GF-D8 (cell line): ENCODE data around the gene ZNF329.
"Not testable (repeated sequence)": the region's sequence is repeated elsewhere in the genome, so short reads cannot be mapped to it uniquely, and the experiment has no call there.

Experiments
- DNase-seq: peaks from one replicate; lab custom pipeline; 2025; lab: John Stamatoyannopoulos, UW

Gene ZNF329

GRCh38 chr19:58150328-58150921 lies at the start of gene ZNF329:
TSS of gene ZNF329 (minus strand) at chr19:58150789. CDS start at chr19:58129503, 21,286 bp downstream.
- DNase-seq, result peak; percentile 33

DNA sequence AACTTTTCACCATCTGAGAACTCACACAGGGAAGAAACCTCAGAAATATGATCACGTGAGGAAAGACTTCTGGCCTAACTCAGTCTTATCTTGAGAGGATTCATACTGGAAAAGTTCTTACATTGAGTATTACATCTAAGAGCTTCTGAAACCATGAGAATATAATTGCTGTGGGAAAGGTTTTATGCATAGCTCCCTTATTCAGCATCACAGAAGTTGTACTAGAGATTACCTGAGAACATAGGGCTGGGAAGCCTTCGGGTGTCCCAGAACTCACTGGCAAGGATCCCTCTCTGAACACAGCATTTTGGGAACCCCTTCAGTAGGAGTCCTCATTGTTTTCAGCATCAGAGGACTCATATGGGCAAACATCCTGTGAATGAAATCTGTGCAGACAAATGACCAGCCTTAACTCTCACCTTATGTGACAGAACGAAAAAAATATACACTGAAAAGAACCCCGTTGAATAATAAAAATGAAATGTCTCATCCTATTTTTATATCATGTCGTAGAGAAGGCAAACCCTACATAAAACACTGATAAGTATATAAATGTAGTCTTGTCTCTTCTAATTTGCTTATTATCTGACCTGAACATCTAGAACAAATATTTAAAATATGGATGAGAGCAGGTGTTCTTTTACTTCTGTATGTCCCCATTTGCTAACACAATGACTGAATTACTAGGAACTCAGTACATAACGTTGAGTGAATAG lies 46.5 kb upstream of the ZNF329 start:
- no peak for DNase-seq

DNA sequence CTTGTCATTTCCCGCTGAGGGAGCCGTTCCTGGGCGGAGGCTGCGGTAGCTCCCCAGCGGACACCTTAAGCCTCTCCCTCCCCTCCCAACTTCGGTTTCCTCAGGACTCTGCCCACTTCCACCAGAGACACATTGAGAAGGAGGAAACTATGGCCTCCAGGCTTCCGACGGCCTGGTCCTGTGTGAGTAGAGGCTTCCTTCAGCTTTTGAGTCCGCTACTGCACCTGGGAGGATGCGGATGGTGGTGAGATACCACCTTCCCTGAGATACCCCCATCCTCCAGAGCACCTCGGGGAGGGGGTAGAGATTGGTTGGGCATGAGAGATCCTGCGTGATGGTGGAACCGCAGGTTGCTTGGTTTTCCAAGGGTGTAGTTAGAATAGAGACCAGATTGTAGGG lies 33.2 kb upstream of the ZNF329 start:
- DNase-seq, result peak; percentile 33

DNA sequence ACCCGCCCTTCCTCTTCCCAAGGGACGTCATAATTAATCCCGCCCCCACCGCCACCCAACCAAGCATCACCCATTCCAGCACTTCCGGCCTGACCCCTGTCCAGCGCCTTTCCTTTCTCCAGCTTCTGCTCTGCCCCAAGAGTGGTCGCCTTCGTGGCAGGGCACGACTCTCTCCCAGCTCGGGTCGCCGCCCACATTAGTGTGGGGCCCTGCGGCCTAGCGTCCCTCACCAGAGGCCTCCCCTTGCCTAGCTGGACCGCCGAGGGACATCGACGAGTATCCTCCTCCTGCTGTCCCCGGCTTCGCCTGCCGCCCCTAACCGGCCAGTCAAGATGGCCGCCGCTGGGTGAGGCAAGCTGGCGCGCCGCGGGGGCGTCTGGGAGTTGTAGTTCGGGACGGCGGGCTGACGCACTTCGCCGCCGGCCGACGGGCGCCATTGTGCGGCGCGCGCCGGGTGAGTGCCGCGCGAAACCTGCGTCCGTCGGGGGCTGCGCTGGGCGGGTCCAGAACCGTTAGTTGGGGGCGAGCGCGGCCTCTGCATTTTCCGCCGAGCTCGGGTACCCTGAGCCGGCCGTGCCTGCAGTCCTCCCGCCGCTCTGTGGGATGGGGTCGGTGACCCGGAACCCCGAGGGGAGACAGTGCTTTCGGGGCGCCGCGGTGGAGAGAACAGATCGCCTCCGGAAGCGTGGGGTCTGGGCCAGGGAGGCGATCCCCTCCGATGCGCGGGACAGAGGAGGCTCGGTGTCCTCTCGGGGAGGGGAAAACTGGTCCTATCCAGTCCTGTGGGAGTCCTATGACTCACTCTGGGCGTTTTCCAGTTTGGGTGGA lies 32.6 kb upstream of the ZNF329 start, which contains the start of gene ZNF274:
Gene ZNF274, plus strand, starts transcription at position 73 of the 828 bp plus-strand sequence. CDS start 905 bp downstream, outside the sequence.
- peak; percentile 78 for DNase-seq

DNA sequence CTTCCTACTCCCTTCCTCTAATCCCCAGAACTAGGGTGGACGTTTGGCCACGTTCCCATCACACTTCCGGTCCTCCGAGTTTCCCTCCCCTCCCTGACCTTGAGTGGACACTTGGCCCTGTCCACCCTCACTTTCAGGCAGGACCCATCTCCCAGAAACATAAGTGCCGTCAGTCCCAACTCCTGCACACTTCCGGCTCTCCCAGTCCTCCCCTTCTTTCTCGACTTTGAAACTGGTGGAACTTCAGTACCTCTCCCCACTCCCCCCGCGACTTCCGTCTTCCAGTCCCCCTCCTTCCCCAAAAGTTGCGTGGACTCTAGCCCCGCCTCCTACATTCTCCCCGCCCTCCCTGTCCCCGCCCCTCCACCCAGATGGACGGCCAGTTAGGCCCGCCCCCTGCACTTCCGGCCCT lies 32.0 kb upstream of the ZNF329 start:
- peak; percentile 90 for DNase-seq

GRCh38 chr19:58181902-58182576 lies 31.4 kb upstream of the ZNF329 start:
- peak; percentile 65 for DNase-seq

DNA sequence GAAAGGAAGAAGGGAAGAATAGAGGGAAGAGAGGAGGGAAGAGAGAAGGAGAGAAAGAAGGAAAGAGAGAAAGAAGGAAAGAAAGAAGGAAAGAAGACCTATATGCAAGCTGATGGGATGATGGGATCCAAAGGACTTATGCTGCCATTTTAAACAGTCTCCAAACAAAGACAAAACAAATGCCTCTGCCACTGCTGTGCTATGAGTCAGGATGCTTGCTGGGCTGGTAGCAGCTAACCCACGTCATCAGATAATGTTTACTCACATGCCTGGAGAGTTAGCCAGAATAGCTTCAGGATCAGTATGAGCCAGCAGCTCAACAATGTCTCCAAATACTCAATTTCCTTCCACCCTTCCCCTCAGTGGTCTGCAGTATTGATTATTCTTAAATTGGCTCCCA lies 20.3 kb upstream of the ZNF329 start:
- DNase-seq, result no peak

GRCh38 chr19:58166708-58167280 lies 16.2 kb upstream of the ZNF329 start:
- DNase-seq, result no peak

- DNase-seq, result no peak
Measured at GRCh38 chr19:58166268-58166667, 15.7 kb upstream of the ZNF329 start.

DNA sequence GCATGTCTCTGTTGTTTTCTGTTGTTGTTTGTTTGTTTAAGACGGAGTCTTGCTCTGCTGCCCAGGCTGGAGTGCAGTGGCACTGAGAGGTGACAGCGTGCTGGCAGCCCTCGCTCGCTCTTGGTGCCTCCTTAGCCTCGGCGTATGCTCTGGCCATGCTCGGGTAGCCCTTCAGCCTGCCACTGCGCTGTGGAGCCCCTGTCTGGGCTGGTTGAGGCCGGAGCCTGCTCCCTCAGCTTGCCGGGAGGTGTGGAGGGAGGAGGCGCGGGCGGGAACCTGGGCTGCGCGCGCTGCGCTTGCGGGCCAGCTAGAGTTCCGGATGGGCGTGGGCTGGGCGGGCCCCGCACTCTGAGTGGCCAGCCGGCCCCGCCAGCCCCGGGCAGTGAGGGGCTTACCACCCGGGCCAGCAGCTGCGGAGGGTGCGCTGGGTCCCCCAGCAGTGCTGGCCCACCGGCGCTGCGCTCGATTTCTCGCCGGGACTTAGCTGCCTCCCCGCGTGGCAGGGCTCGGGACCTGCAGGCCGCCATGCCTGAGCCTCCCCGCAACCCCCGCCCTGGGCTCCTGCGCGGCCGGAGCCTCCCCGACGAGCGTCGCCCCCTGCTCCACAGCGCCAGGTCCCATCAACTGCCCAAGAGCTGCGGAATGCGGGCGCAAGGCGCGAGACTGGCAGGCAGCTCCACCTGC lies 6.6 kb upstream of the ZNF329 start:
- DNase-seq, result no peak

- peak; percentile 72 for DNase-seq
Measured at GRCh38 chr19:58154679-58155648, 4.4 kb upstream of the ZNF329 start.

DNA sequence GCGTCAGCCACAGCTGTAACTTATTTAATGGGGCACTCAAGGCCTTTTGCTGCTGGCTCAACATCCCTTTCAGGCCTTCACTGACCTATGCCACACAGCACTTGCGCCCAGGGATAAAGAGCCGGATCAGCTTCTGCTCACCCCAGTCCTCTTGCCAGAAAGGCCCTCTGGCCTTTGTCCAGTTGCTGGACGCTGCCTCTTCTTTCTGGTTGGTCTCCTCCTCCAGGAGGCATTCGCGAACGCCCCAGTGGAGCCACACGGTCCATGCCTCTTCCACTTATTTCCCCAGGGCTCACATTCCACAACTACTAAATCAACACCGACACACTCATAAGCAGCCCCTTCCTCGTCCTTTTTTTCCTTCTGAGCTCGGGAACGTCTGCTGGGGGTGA lies 3.7 kb upstream of the ZNF329 start:
- no peak for DNase-seq

GRCh38 chr19:58153386-58153785 lies 2.8 kb upstream of the ZNF329 start:
- no peak for DNase-seq

GRCh38 chr19:58147475-58147874 lies 3.1 kb downstream of the ZNF329 start:
- not testable (repeated sequence) for DNase-seq

DNA sequence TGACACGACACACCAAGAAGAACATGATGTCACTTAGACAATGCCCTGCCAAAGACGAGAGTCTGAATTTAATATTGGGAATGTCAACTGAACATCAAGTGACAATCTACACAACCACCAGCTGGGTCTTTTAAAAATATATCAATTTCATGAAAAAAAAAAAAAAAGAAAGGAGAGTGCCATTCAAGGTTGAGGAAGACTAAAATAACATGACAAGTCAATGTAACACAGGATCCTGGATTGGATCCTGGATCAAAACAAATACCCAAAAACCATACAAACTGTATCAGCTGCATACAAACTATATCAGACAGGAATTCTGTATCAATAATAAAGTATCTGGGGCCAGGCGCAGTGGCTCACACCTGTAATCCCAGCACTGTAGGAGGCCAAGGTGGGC lies 4.7 kb downstream of the ZNF329 start:
- DNase-seq, result no peak

DNA sequence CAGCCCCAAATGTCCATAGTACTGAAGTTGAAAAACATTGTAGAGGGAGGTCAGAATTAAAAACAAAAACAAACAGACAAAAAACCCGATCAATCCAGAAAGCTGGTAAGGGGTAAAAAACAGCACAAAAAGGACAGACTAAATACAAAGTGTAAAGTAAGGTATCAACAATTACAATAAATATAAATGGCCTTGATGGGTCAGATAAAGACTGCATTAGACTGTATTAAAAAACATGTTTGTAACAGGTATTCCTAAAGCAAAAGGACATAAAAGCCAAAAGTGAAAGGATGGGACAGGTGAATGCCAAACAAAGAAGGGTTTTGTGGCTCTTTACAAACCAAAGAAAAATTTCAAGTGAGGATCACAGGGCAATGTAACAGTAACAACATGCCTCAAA lies 16.3 kb downstream of the ZNF329 start:
- no peak for DNase-seq

DNA sequence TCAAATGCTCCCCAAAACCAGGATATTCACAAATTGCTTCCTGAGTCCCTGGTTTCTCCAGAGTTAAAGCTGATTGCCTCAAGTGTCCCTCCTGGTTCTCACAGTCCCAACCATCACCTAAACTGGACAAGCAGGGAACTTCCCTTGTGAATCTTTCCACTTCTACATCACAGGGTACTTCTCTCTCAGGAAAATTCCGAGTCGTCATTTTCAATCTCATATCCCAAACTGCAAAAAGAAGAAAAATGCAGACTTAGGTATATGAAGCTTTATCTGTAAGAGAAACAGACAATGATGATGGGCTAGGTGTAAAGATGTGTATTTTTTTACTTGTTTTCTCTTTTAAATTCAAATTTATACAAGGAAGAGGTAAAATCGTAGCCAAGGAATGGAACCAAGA lies 21.3 kb downstream of the ZNF329 start:
- DNase-seq, result no peak

DNA sequence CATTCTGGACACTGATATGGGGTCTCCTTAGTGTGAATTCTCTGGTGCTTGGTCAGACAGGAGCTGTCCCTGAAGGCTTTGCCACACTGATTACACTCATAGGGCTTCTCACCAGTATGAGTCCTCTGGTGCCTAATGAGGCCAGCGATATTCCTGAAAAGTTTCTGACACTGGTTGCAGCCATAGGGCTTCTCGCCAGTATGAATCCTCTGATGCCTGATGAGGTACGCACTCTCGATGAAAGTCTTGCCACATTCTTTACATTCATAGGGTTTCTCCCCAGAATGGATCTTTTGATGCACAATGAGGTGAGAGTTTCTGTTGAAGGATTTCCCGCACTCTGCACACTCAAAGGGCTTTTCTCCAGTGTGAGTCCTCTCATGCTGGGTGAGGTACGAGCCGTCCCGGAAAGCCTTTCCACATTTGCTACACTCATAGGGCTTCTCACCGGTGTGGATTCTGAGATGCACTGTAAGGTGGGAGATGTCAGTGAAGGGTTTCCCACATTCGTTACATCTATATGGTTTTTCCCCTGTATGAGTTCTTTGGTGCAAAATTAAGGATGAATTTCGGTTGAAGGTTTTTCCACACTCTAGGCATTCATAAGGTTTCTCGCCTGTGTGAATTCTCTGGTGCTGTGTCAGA lies 22.4 kb downstream of the ZNF329 start:
- no peak for DNase-seq

- no peak for DNase-seq
Measured at GRCh38 chr19:58123354-58123753, 27.2 kb downstream of the ZNF329 start.
